ENCODE data around the gene GRIN1. TPM values are rescaled to one million over a fixed set of nuclear protein-coding genes. Genes with fewer than 3 reads are reported as not detected.

GRIN1 gene
- total RNA-seq, 6 experiments from 2014 or later, result 0.51 to 1.1 (median 0.66) TPM; not detected in 3

DNA sequence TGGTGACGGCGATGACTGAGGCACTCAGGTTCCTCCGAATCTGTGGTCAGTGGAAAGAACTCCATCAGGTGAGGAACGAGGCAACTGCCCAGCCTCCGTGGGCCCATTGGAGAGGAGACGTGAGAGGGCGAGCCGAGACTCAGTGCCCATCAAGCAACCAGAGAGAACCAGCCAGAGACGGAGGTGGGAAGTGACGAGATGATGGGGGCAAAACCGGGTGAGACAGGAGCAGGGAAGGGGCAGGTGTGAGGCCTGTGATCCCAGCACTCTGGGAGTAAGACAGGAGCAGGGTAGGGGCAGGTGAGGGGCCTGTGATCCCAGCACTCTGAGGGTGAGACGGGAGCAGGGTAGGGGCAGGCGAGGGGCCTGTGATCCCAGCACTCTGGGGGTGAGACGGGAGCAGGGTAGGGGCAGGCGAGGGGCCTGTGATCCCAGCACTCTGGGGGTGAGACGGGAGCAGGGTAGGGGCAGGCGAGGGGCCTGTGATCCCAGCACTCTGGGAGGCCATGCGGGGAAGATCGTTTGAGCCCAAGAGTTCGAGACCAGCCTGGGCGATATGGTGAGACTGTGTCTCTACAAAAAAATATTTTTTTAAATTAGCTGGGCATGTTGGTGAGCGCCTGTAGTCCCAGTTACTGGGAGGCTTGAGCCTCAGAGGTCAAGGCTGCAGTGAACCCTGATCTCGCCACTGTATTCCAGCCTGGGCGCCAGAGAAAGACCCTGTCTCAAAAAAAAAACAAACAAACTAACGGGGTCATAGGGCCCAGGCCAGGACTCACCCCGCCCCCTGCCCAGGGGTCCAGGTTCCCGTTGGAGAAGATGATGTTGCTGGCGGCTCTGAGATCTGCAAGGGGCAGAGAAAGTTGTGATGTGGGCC is 27.8 kb upstream of the GRIN1 start:
- Mint-ChIP-seq H3K9me3 (no peaks in the 10 kb centered on the region), H3K36me3 (ENCODE audit: low read depth) (no peaks in the 10 kb centered on the region; the same call in 1 of the 2 replicates), H3K27me3 (ENCODE audit: insufficient read depth) (no peaks in the 10 kb centered on the region; the same call in 1 of the 2 replicates), H3K4me3 (no peak overlapping the region), H3K27ac (no peak overlapping the region), H3K4me1 (ENCODE audit: low read depth) (no peaks in the 10 kb centered on the region)
- DNase-seq, result no peak
- TF ChIP-seq, protein P1, sequence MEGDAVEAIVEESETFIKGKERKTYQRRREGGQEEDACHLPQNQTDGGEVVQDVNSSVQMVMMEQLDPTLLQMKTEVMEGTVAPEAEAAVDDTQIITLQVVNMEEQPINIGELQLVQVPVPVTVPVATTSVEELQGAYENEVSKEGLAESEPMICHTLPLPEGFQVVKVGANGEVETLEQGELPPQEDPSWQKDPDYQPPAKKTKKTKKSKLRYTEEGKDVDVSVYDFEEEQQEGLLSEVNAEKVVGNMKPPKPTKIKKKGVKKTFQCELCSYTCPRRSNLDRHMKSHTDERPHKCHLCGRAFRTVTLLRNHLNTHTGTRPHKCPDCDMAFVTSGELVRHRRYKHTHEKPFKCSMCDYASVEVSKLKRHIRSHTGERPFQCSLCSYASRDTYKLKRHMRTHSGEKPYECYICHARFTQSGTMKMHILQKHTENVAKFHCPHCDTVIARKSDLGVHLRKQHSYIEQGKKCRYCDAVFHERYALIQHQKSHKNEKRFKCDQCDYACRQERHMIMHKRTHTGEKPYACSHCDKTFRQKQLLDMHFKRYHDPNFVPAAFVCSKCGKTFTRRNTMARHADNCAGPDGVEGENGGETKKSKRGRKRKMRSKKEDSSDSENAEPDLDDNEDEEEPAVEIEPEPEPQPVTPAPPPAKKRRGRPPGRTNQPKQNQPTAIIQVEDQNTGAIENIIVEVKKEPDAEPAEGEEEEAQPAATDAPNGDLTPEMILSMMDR (IDR thresholded peaks at IDR 0.05), result no peak

DNA sequence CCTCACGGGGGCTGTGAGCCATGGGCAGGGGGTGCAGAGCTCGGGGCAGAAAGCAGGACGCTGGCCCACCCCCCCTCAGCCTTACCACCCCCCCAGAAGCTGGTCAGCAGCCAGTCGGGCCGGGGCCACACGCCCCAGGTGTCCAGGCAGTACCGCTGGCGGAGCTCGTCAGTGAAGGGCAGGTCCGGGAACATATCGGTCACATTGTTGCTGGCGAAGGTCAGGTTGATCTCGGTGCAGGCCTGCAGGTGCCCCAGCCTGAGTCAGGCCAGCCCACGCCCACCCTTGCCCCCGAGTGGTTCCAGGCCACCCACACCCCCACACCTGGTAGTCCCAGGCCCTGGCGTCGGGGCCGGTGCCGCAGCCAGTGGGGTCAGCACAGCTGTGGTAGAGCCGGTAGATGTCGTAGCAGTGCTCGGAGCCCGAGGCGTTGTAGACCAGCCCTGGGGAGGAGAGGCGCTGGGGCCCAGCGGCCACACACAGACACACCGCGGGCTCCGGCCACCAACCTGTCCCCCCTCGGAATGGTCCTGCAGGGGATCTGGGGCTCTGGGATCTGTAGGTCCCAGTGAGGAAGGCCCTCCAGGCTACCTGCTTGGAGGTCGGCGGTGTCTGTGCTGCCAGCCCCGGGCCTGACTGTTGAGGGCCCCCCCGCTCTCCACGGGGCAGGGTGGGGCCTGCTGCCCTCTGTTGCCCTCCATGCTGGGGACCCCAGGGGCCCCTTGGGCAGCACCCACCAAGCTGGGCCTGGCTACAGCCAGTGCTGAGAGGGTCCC is 27.0 kb upstream of the GRIN1 start:
- Mint-ChIP-seq H3K27me3 (ENCODE audit: insufficient read depth) (no peaks in the 10 kb centered on the region; the same call in 1 of the 2 replicates), H3K36me3 (ENCODE audit: low read depth) (no peaks in the 10 kb centered on the region; the same call in 1 of the 2 replicates), H3K4me1 (ENCODE audit: low read depth) (no peaks in the 10 kb centered on the region)

DNA sequence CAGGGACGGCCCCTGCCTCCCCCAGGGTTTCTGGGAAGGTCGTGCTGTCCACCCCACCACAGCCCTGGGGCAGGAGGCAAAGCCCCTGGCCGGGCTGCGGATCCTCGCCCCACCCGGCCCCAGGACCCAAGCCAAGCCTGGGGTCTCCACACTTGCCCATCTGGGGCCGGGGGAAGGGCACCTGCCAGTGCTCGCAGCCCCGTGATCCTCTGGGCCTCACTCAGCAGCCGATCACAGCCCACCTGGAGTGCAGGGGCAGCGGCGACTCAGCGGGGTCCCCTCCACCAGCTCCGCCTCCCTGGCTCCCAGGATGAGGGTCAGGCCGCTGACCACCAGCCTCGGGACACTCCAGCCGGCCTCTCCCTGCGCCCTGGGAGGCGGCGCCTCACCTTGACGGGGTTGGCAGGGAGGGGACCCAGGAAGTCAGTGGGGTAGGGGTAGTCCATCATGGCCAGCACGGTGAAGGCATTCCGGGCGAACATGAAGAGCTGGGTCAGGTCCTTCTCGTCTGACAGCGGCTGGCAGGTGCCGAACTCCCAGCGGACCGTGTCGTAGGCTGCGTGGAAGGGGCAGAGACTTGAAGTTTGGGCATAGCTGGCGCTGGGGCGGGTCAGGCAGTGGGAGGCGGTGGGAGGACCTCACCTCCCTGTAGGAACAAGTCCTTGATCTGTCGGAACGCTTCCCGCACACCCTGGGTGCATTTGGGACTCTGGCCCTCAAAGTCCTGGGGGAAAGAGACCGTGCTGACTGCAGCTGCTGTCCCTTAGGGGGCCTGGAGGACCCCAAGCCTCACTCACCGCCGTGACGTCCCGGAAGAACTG is 26.2 kb upstream of the GRIN1 start:
- Mint-ChIP-seq H3K4me1 (ENCODE audit: low read depth) (no peaks in the 10 kb centered on the region), H3K9me3 (no peaks in the 10 kb centered on the region), H3K36me3 (ENCODE audit: low read depth) (no peaks in the 10 kb centered on the region; the same call in 1 of the 2 replicates), H3K27ac (no peak overlapping the region), H3K4me3 (peak overlapping the region; percentile 53; the same call in 1 of the 2 replicates), H3K27me3 (ENCODE audit: insufficient read depth) (no peaks in the 10 kb centered on the region; the same call in 1 of the 2 replicates)
- TF ChIP-seq, protein P1 (IDR thresholded peaks at IDR 0.05), result no peak
- no peak for DNase-seq

More for the DNA sequence above, 27.0 kb upstream of the GRIN1 start:
- TF ChIP-seq, protein P1 (IDR thresholded peaks at IDR 0.05), result no peak
- no peak overlapping the region for H3K27ac Mint-ChIP-seq
- no peak for DNase-seq
- H3K9me3 Mint-ChIP-seq, result no peaks in the 10 kb centered on the region
- H3K4me3 Mint-ChIP-seq, result no peak overlapping the region

DNA sequence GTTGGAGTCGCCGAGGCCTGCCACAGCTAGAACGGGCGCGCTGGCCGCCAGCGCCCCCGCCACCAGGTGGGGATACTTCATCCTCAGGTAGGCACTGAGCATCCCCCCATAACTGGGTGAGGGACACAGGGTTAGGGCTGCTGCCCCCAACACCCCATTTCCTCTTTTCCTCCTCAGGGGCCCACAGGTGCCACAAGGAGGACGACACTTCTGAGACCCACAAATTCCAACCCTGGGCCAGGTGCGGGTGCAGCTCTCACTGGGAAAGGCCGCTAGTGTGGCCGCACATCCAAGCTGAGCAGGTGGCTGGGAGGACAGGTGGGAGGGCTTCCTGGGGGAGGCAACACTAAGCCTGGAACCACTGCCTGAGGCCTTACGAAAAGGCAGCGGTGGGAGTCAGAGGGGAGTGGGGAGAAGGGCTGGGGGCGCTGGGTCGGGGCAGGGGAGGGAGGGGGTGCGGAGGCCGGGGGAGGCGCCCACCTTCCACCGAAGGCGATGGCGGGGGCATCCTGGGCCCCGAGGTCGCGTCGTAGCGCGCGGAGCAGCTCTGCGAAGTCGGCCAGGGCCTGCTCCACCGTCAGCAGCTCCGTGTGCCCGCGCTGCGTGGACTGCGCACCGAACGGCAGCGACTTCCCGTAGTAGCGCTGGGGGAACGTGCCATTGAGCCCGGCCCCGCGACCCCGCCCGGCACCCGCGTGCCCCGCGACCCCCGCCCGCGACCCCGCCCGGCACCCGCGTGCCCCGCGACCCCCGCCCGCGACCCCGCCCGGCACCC is 25.4 kb upstream of the GRIN1 start:
- no peaks in the 10 kb centered on the region; the same call in 1 of the 2 replicates for H3K27me3 Mint-ChIP-seq (ENCODE audit: insufficient read depth)
- H3K4me3 Mint-ChIP-seq, result peak overlapping the region; percentile 53
- no peak overlapping the region for H3K27ac Mint-ChIP-seq
- H3K36me3 Mint-ChIP-seq (ENCODE audit: low read depth), result no peaks in the 10 kb centered on the region; the same call in 1 of the 2 replicates
- H3K9me3 Mint-ChIP-seq, result no peaks in the 10 kb centered on the region
- DNase-seq, result no peak
- H3K4me1 Mint-ChIP-seq (ENCODE audit: low read depth), result no peaks in the 10 kb centered on the region
- TF ChIP-seq, protein P1 (IDR thresholded peaks at IDR 0.05), result peak; percentile 22; the same call in 1 of the 2 replicates
